Measurements from ENCODE around the gene PLCXD3. TPM values are rescaled to one million over a fixed set of nuclear protein-coding genes. Genes with fewer than 3 reads are reported as not detected.

PLCXD3 gene
- total RNA-seq, 1 donor from 2014 or later, result not detected

DNA sequence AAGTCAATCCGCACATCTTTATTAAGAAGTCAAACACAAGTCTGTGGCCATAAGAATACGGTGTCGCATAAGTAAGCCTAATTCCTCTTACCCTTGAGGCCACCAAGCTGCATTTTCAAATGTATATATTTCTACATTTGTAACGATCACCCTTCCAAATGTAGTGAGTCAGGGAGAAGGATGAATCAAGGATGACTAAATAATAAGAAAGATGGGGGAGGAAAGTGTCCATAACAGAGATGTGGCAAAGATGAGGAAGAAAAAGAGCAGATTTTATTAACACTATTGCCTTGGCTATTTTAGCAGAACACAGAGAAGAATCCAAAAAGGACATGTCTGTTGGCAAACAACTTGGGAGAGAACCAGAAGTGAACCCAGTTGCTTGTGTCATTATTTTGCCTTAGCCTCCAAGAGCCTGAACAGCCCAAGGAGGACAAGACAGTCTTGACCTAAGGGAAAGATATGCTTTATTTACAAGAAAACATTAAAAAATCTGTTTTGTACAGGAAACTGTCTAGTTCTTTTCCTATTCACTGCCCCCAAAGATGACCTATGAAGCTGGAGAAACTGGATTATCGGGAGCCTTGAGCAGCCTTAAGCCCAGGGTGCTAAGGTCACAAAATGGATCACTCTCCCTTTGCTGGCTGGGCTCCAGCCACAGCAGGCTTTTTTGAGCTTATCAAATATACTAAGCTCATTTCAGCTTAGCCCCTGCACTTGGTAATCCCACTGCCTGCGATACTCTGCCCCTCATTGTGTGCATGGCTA lies 101.5 kb downstream of the PLCXD3 start:
- Mint-ChIP-seq H3K4me3 (ENCODE audit: unreplicated experiment) (no peak overlapping the region), H3K27me3 (ENCODE audit: unreplicated experiment) (no peaks in the 10 kb centered on the region), H3K4me1 (ENCODE audit: unreplicated experiment) (no peaks in the 10 kb centered on the region), H3K36me3 (ENCODE audit: unreplicated experiment) (no peaks in the 10 kb centered on the region), H3K9me3 (ENCODE audit: unreplicated experiment) (no peaks in the 10 kb centered on the region), H3K27ac (ENCODE audit: unreplicated experiment) (no peak overlapping the region)
- no peak for DNase-seq (ENCODE audit: extremely low spot score, unreplicated experiment)
- TF ChIP-seq, protein P1, sequence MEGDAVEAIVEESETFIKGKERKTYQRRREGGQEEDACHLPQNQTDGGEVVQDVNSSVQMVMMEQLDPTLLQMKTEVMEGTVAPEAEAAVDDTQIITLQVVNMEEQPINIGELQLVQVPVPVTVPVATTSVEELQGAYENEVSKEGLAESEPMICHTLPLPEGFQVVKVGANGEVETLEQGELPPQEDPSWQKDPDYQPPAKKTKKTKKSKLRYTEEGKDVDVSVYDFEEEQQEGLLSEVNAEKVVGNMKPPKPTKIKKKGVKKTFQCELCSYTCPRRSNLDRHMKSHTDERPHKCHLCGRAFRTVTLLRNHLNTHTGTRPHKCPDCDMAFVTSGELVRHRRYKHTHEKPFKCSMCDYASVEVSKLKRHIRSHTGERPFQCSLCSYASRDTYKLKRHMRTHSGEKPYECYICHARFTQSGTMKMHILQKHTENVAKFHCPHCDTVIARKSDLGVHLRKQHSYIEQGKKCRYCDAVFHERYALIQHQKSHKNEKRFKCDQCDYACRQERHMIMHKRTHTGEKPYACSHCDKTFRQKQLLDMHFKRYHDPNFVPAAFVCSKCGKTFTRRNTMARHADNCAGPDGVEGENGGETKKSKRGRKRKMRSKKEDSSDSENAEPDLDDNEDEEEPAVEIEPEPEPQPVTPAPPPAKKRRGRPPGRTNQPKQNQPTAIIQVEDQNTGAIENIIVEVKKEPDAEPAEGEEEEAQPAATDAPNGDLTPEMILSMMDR (IDR thresholded peaks at IDR 0.05), result no peak

DNA sequence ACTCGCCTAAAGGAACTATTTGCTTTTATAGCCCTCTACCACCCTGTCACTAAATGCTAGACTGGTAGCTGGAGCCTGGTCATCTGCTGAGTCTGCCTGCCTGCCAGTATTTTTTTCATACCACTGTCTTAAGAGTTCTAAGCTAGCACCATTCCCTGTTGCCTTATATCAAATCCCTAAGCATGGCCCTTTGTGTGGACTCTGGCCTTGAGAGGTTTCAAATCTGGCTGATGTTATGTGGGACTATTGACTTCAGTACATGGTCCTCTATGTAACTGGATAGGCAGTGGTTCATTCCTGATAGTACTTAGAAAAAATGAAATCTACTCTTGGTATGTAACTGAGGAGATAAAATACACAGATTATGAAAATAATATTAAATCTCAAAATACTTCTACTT lies 103.5 kb downstream of the PLCXD3 start:
- no peaks in the 10 kb centered on the region for H3K9me3 Mint-ChIP-seq (ENCODE audit: unreplicated experiment)
- no peak overlapping the region for H3K4me3 Mint-ChIP-seq (ENCODE audit: unreplicated experiment)
- no peaks in the 10 kb centered on the region for H3K4me1 Mint-ChIP-seq (ENCODE audit: unreplicated experiment)
- TF ChIP-seq, protein P1 (IDR thresholded peaks at IDR 0.05), result no peak
- no peaks in the 10 kb centered on the region for H3K36me3 Mint-ChIP-seq (ENCODE audit: unreplicated experiment)
- no peak overlapping the region for H3K27ac Mint-ChIP-seq (ENCODE audit: unreplicated experiment)
- DNase-seq (ENCODE audit: extremely low spot score, unreplicated experiment), result no peak
- no peaks in the 10 kb centered on the region for H3K27me3 Mint-ChIP-seq (ENCODE audit: unreplicated experiment)

- Mint-ChIP-seq H3K9me3 (ENCODE audit: unreplicated experiment) (no peaks in the 10 kb centered on the region), H3K4me3 (ENCODE audit: unreplicated experiment) (no peak overlapping the region), H3K36me3 (ENCODE audit: unreplicated experiment) (no peaks in the 10 kb centered on the region), H3K27ac (ENCODE audit: unreplicated experiment) (no peak overlapping the region), H3K4me1 (ENCODE audit: unreplicated experiment) (no peaks in the 10 kb centered on the region), H3K27me3 (ENCODE audit: unreplicated experiment) (no peaks in the 10 kb centered on the region)
- TF ChIP-seq, protein P1 (IDR thresholded peaks at IDR 0.05), result no peak
- DNase-seq (ENCODE audit: extremely low spot score, unreplicated experiment), result no peak
Observed at GRCh38 chr5:41406424-41406823, 104.0 kb downstream of the PLCXD3 start.

GRCh38 chr5:41404757-41405156 lies 105.6 kb downstream of the PLCXD3 start:
- H3K4me1 Mint-ChIP-seq (ENCODE audit: unreplicated experiment), result no peaks in the 10 kb centered on the region
- H3K4me3 Mint-ChIP-seq (ENCODE audit: unreplicated experiment), result no peak overlapping the region
- TF ChIP-seq, protein P1 (IDR thresholded peaks at IDR 0.05), result no peak
- DNase-seq (ENCODE audit: extremely low spot score, unreplicated experiment), result no peak
- H3K27ac Mint-ChIP-seq (ENCODE audit: unreplicated experiment), result no peak overlapping the region
- H3K27me3 Mint-ChIP-seq (ENCODE audit: unreplicated experiment), result no peaks in the 10 kb centered on the region
- peaks cover 2% of the 10 kb centered on the region for H3K9me3 Mint-ChIP-seq (ENCODE audit: unreplicated experiment)
- no peaks in the 10 kb centered on the region for H3K36me3 Mint-ChIP-seq (ENCODE audit: unreplicated experiment)

DNA sequence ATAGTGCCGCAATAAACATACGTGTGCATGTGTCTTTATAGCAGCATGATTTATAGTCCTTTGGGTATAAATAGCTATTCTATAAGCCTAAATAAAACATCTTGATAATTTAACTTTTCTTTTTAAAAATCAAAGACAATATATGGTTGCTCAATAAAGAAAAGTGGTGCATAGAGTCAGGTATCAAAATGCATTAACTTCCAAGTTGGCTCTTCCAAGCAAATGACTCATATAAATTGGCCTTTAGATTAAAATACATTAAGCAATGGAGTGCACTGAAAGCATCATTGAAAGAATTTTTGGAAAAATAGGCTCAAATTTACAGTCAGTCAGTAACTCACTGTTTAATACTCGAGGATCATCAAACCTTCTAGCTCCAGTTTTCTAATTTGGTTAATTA lies 106.6 kb downstream of the PLCXD3 start:
- no peaks in the 10 kb centered on the region for H3K36me3 Mint-ChIP-seq (ENCODE audit: unreplicated experiment)
- no peaks in the 10 kb centered on the region for H3K4me1 Mint-ChIP-seq (ENCODE audit: unreplicated experiment)
- H3K9me3 Mint-ChIP-seq (ENCODE audit: unreplicated experiment), result peaks cover 12% of the 10 kb centered on the region
- H3K27me3 Mint-ChIP-seq (ENCODE audit: unreplicated experiment), result no peaks in the 10 kb centered on the region
- no peak overlapping the region for H3K4me3 Mint-ChIP-seq (ENCODE audit: unreplicated experiment)
- no peak overlapping the region for H3K27ac Mint-ChIP-seq (ENCODE audit: unreplicated experiment)
- TF ChIP-seq, protein P1 (IDR thresholded peaks at IDR 0.05), result no peak
- no peak for DNase-seq (ENCODE audit: extremely low spot score, unreplicated experiment)
